HG03565 (cell line): ENCODE measurements around the gene TMPRSS13.

Experiments used
- ATAC-seq: cut with Tn5 transposase; IDR thresholded peaks from one replicate; pipeline ENCODE4 v1.9.1; 2021; ENCODE audit warnings: mild to moderate bottlenecking, moderate library complexity; ENCODE audit not compliant: unreplicated experiment

TMPRSS13 gene

GRCh38 chr11:117900121-117900648 is 29.0 kb downstream of the TMPRSS13 start:
- no peak for ATAC-seq

- ATAC-seq, result no peak
These were observed 31.1 kb downstream of the TMPRSS13 start for GRCh38 chr11:117898059-117898458.

- ATAC-seq, result no peak
These were observed 36.6 kb downstream of the TMPRSS13 start for GRCh38 chr11:117892651-117893050.

- ATAC-seq, result no peak
These were observed 37.8 kb downstream of the TMPRSS13 start for GRCh38 chr11:117891362-117891761.

GRCh38 chr11:117888139-117888566 is 41.0 kb downstream of the TMPRSS13 start:
- ATAC-seq, result no peak

- no peak for ATAC-seq
These were observed 41.6 kb downstream of the TMPRSS13 start for GRCh38 chr11:117887431-117888138.

- ATAC-seq, result no peak
These were observed 43.4 kb downstream of the TMPRSS13 start for GRCh38 chr11:117885777-117886176.

- no peak for ATAC-seq
These were observed 44.2 kb downstream of the TMPRSS13 start for GRCh38 chr11:117884994-117885393.

GRCh38 chr11:117883063-117883462 is 46.1 kb downstream of the TMPRSS13 start:
- no peak for ATAC-seq

- ATAC-seq, result no peak
These were observed 46.8 kb downstream of the TMPRSS13 start for GRCh38 chr11:117882311-117882905.

- no peak for ATAC-seq
These were observed 48.0 kb downstream of the TMPRSS13 start for GRCh38 chr11:117881217-117881616.

- ATAC-seq, result no peak
These were observed 49.4 kb downstream of the TMPRSS13 start for GRCh38 chr11:117879516-117880480.

GRCh38 chr11:117878939-117879475 is 50.2 kb downstream of the TMPRSS13 start:
- no peak for ATAC-seq

GRCh38 chr11:117878314-117878938 is 50.8 kb downstream of the TMPRSS13 start:
- no peak for ATAC-seq

- no peak for ATAC-seq
These were observed 52.0 kb downstream of the TMPRSS13 start for GRCh38 chr11:117877120-117877784.

GRCh38 chr11:117876341-117877119 is 52.7 kb downstream of the TMPRSS13 start, which contains the start of gene FXYD6:
TSS of gene FXYD6 (minus strand) at chr11:117876658. CDS start at chr11:117842776, 33,882 bp downstream.
- no peak for ATAC-seq

GRCh38 chr11:117876059-117876340 is 53.2 kb downstream of the TMPRSS13 start:
- ATAC-seq, result no peak

GRCh38 chr11:117875382-117876058 is 53.7 kb downstream of the TMPRSS13 start:
- ATAC-seq, result no peak

GRCh38 chr11:117874910-117875381 is 54.3 kb downstream of the TMPRSS13 start:
- no peak for ATAC-seq
